Measurements from ENCODE around the gene MRPL28.

- TF ChIP-seq, protein P1, sequence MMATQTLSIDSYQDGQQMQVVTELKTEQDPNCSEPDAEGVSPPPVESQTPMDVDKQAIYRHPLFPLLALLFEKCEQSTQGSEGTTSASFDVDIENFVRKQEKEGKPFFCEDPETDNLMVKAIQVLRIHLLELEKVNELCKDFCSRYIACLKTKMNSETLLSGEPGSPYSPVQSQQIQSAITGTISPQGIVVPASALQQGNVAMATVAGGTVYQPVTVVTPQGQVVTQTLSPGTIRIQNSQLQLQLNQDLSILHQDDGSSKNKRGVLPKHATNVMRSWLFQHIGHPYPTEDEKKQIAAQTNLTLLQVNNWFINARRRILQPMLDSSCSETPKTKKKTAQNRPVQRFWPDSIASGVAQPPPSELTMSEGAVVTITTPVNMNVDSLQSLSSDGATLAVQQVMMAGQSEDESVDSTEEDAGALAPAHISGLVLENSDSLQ (IDR thresholded peaks at IDR 0.05) = no peak
- TF ChIP-seq FOXK2 (IDR thresholded peaks at IDR 0.05) = no peak
- TF ChIP-seq FOXM1 (IDR thresholded peaks at IDR 0.05; ENCODE audit: borderline replicate concordance) = no peak
- no peak for TF ChIP-seq SP1 (IDR thresholded peaks at IDR 0.05)
- no peak for TF ChIP-seq HDGF (IDR thresholded peaks at IDR 0.05; ENCODE audit: borderline replicate concordance)
- no peak for TF ChIP-seq ARNT (IDR thresholded peaks at IDR 0.05)
- TF ChIP-seq BHLHE40 (IDR thresholded peaks at IDR 0.05; ENCODE audit: borderline replicate concordance) = no peak
- no peak for TF ChIP-seq ELF4 (IDR thresholded peaks at IDR 0.05)
- no peak for TF ChIP-seq L3MBTL2 (conservative IDR thresholded peaks at IDR 0.05)
- TF ChIP-seq CTBP1 (IDR thresholded peaks at IDR 0.05; ENCODE audit: borderline replicate concordance) = no peak
- no peak for TF ChIP-seq SUZ12 (IDR thresholded peaks at IDR 0.05)
- no peak for TF ChIP-seq FOXA1 (IDR thresholded peaks at IDR 0.05)
- no peak for TF ChIP-seq NFRKB (IDR thresholded peaks at IDR 0.05)
- TF ChIP-seq ZNF384 (IDR thresholded peaks at IDR 0.05) = no peak
These were observed 28.4 kb upstream of the MRPL28 start for GRCh38 chr16:398561-399339.
